GM06990 (cell line): ENCODE results near the gene COX6B1.
"Not testable (repeated sequence)": the region's sequence is repeated elsewhere in the genome, so short reads cannot be mapped to it uniquely, and the experiment has no call there.

Source experiments
- DNase-seq: peaks from one replicate; pipeline ENCODE4 v3.0.0-alpha.2; 2011; ENCODE audit not compliant: insufficient read length; ENCODE audit errors: extremely low read depth
- H3K27me3 ChIP-seq: replicated peaks from 2 replicates; pipeline ENCODE4 v1.6.0; 2011; ENCODE audit warnings: low read length; ENCODE audit not compliant: control insufficient read depth, insufficient read depth
- H3K36me3 ChIP-seq: 2 replicates; pipeline ENCODE4 v1.5.1; 2011; ENCODE audit warnings: low read length; ENCODE audit not compliant: control insufficient read depth, insufficient read depth
- H3K4me3 ChIP-seq: replicated peaks from 2 replicates; pipeline ENCODE4 v1.5.1; 2011; ENCODE audit warnings: low read depth, mild to moderate bottlenecking, control low read depth, low read length
- CTCF ChIP-seq: IDR thresholded peaks from 2 replicates; pipeline ENCODE4 v1.5.1; 2011; ENCODE audit warnings: low read length, control low read depth, mild to moderate bottlenecking, inconsistent platforms; ENCODE audit not compliant: insufficient read depth, poor library complexity, severe bottlenecking

The COX6B1 gene

GRCh38 chr19:35650581-35650980, 2.5 kb downstream of the COX6B1 start:
- Histone ChIP-seq H3K36me3 (peaks cover 11% of the 10 kb centered on the region), H3K27me3 (no peaks in the 10 kb centered on the region), H3K4me3 (no peak overlapping the region)
- TF ChIP-seq CTCF, result no peak
- no peak for DNase-seq

GRCh38 chr19:35654828-35655227, 6.7 kb downstream of the COX6B1 start:
- peaks cover 21% of the 10 kb centered on the region for H3K36me3 ChIP-seq
- not testable (repeated sequence) for H3K4me3 ChIP-seq, H3K27me3 ChIP-seq, DNase-seq

GRCh38 chr19:35655600-35655999, 7.5 kb downstream of the COX6B1 start:
- no peaks in the 10 kb centered on the region for H3K27me3 ChIP-seq
- peaks cover 21% of the 10 kb centered on the region for H3K36me3 ChIP-seq
- TF ChIP-seq CTCF, result no peak
- no peak overlapping the region for H3K4me3 ChIP-seq
- DNase-seq, result no peak

GRCh38 chr19:35656700-35657099, 8.6 kb downstream of the COX6B1 start:
- TF ChIP-seq CTCF, result no peak
- H3K27me3 ChIP-seq, result no peaks in the 10 kb centered on the region
- no peak overlapping the region for H3K4me3 ChIP-seq
- H3K36me3 ChIP-seq, result peaks cover 18% of the 10 kb centered on the region
- no peak for DNase-seq

- H3K27me3 ChIP-seq, result no peaks in the 10 kb centered on the region
- H3K36me3 ChIP-seq, result peaks cover 17% of the 10 kb centered on the region
- DNase-seq, result no peak
- TF ChIP-seq CTCF, result peak; percentile 16
- no peak overlapping the region for H3K4me3 ChIP-seq
Measured at GRCh38 chr19:35657904-35658700, 10.0 kb downstream of the COX6B1 start.

- Histone ChIP-seq H3K27me3 (no peaks in the 10 kb centered on the region), H3K4me3 (no peak overlapping the region), H3K36me3 (peaks cover 9% of the 10 kb centered on the region)
- no peak for DNase-seq
- no peak for TF ChIP-seq CTCF
Measured at GRCh38 chr19:35661995-35662340, 13.8 kb downstream of the COX6B1 start.
